HG03045 (cell line): ENCODE measurements around the gene SENP1.

Experiments
- ATAC-seq: cut with Tn5 transposase; IDR thresholded peaks from one replicate; pipeline ENCODE4 v1.9.1; 2021; ENCODE audit warnings: mild to moderate bottlenecking, moderate library complexity; ENCODE audit not compliant: unreplicated experiment

Gene SENP1

DNA sequence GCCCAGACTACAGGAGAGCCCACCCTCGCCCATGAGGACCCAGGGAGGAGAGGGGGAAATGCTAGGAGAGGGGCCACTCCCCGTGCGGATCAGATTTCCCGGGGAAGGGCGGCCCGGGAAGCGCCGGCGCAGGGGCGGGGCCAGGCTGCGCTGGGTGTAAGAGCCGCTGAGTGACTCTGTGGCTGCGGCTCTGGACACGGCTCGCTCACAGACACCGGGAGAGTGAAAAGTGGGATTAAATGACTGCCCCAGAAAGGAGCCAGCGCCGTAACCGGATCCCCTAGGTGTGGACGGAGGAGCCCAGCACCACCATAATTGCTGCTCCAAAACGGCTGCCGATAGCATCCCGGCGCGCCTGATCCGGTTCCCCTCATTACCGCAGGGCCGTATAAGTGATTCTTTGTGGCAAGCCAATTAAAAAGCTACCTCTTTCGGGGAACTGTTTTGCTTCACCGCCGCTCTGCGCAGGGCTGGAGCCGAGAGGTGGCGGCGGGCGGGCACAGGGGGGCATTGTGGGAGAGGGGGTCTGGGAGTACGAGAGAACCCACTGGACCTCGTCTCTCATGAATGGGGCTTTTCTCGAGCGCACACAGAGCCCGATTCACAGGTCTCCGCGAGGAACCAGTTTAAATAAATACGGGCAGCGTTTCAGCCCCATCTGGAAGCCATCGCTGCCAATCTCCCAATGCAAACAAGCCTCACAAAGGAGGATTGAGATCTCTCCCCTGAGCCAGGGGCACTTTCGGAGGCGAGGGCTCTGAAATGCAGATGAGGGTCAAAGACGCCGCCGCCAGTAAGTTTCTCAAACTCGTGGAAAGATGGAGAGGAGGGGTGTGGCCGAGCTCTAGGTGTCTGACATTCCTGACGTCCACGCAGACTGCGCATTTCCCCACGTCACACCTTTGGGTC lies 104.1 kb downstream of the SENP1 start:
- ATAC-seq, result no peak

DNA sequence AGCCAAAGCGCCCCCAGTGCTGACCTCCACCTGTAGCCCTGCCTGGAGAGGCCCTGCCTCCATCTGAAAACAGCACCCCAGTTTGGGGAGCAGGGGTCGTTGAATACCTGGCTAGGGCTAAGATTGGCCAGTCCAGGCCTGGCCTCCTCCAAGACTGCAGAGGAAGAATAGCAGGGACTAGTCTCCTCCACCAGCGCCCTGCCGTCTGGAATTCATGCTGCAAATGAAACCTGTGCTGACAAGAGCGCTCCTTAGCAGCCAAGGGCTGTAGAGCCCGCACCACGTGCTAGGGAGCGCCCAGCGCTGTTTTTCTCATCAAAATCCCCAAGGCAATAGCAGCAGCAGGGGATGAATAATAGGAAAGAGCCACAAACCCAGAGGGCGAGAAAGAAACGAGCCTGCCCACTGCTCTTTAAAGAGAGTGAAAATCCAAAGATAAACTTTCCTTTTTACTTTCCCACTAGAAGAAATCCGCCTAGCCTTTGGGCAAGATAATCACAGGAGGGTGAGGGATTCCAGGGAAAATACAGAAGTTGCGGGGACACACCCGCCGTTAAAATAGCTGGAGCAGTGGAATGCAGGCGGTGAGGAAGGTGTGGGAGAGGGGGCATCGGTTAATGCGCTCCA lies 104.9 kb downstream of the SENP1 start:
- no peak for ATAC-seq

DNA sequence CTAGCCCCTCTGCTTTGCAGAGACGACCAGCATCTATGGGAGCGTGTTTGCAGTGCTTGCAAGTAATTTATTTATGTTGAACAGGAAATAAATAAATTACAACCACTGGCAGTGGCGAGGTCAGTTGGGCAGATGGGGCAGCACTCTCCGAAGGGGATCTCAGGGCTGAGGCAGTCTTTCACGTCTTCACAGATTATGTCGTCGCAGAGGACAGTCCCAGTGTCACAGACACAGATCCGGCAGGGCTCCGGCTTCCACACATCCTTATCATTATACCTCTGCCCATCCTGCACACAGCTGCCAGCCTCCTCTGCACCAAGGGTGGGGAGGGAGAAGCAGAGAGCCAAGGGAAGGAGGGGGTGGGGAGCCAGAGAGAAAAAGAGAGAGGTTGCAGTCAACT lies 106.1 kb downstream of the SENP1 start:
- ATAC-seq, result no peak

DNA sequence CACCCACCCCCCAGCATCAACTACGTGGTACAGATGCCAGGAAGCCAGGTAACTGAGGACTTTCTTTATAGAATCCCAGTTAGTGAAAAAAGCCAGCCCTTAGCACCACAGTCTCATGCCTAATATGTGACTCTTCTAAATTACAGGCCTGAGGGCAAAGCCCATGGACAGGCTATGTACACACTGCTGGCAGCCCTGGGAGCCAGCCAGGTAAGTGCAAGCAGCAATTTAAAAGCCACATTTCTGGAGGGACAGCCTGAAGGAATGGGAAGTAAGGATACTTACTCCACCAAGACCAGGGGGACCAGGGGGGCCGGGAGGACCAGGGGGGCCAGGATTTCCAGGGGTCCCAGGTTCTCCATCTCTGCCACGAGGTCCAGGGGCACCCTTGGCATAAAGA lies 108.6 kb downstream of the SENP1 start:
- ATAC-seq, result no peak

DNA sequence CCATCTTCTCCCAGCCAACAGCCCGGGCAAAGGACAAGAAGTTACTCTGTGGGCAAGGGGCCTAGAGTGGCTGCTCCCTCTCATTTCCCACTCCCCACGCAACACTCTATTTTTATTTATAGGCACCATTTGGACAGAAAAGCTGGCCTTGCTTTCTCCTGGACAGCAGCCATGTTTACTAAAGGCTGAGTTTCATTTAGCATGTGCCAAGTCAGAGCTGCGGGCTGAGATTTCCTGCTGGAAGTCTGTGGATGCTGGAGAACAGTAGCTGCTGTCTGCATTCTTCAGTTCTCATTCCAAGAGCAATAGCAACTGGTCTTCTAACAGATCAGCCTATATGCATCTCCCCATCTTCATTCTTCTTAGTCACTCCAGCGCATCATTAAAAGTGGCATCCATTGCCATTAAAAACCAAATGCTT lies 109.9 kb downstream of the SENP1 start:
- ATAC-seq, result no peak

DNA sequence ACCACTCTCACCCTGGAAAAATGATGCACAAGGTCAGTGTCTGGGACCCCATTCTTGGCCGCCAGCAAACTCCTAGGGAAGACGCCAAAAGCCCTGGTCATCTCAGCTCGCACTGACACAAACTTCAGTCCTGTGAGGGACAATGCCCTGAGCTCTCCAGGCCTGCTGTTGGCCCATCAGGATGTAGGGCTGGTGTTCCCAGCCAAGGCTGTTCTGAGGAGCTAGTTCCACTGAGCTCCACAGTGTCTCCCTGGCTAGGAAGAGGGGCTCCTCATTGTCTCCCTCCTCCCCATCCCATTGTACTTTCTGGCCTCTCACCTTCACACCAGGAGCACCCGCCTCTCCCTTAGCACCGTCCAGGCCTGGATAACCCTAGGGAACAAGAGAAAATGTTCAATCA lies 112.4 kb downstream of the SENP1 start:
- ATAC-seq, result no peak
